GM23248 (cell line): ENCODE measurements around the gene MTHFD2L.

ENCODE experiments used
- EZH2 ChIP-seq: fragments of 200-600 bp; sonication (generic); IDR thresholded peaks from 2 replicates; pipeline ENCODE4 v1.6.1; 2018; ENCODE audit warnings: antibody characterized with exemption, mild to moderate bottlenecking; ENCODE audit not compliant: insufficient read depth, poor library complexity, severe bottlenecking
- EZH2phosphoT487 ChIP-seq: fragments of 200-600 bp; sonication (generic); IDR thresholded peaks from 2 replicates; pipeline ENCODE4 v1.6.1; 2018; ENCODE audit warnings: antibody characterized with exemption, moderate library complexity, mild to moderate bottlenecking, low read depth; ENCODE audit not compliant: insufficient read depth

DNA sequence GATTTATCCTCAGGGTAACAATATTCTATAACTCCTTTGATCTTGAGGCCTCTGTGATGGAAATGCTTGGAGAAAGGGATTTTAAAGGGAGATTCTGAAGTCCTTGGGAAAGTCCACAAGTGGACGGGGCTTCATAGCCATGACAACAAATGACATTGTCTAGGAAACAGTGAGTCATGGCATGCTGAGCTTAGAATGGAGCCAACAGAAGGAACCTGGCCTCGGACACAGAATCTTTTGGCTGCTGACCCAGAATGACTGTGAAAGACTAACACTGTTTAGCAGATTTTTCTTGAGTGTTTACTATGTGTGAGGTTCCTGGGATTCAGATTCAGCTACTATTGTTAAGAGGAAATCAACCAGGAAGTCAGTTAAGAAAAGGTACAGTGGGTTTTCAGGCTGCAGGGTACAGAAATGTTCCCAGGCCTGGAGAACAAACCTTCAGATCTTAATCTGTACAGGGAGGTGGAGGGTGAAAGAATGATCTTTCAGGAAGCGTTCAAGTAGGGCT, 40.8 kb upstream of the MTHFD2L start:
- TF ChIP-seq EZH2 (no peak), EZH2phosphoT487 (no peak)
